H9 (cell line): ENCODE measurements around the gene HAUS7. TPM values are rescaled to one million over a fixed set of nuclear protein-coding genes. Genes with fewer than 3 reads are reported as not detected.
A peak's percentile ranks its signal among the peaks of the same experiment; 100 is the strongest.

Source experiments
- DNase-seq: peaks from one replicate; pipeline ENCODE4 v3.0.0-alpha.2; 2017
- H2AFZ ChIP-seq: one replicate; pipeline ENCODE4 v1.6.1; 2013; ENCODE audit warnings: mild to moderate bottlenecking, low read length, control low read depth, moderate library complexity
- H2AK5ac ChIP-seq: 2 replicates; pipeline ENCODE4 v1.6.1; 2013; ENCODE audit warnings: low read length, control low read depth, mixed read lengths; ENCODE audit not compliant: insufficient read length
- H2BK120ac ChIP-seq: one replicate; pipeline ENCODE4 v1.6.1; 2013; ENCODE audit warnings: low read depth, mild to moderate bottlenecking, low read length, control low read depth, inconsistent platforms; ENCODE audit not compliant: poor library complexity, severe bottlenecking
- H2BK12ac ChIP-seq: 2 replicates; pipeline ENCODE4 v1.6.1; 2013; ENCODE audit warnings: low read length, control low read depth, mixed read lengths, low read depth; ENCODE audit not compliant: insufficient read length
- H2BK15ac ChIP-seq: 2 replicates; pipeline ENCODE4 v1.6.1; 2013; ENCODE audit warnings: low read depth, low read length, control low read depth
- H2BK20ac ChIP-seq: one replicate; pipeline ENCODE4 v1.6.1; 2013; ENCODE audit warnings: low read depth, mild to moderate bottlenecking, low read length, control low read depth, inconsistent platforms; ENCODE audit not compliant: poor library complexity, severe bottlenecking
- H2BK5ac ChIP-seq: 2 replicates; pipeline ENCODE4 v1.6.1; 2013; ENCODE audit warnings: low read length, control low read depth, mixed read lengths; ENCODE audit not compliant: insufficient read length
- H3K14ac ChIP-seq: 2 replicates; pipeline ENCODE4 v1.6.1; 2013; ENCODE audit warnings: low read length, control low read depth; ENCODE audit not compliant: insufficient read depth
- H3K18ac ChIP-seq: 2 replicates; pipeline ENCODE4 v1.6.1; 2013; ENCODE audit warnings: low read depth, mild to moderate bottlenecking, mixed read lengths, low read length, control low read depth; ENCODE audit not compliant: insufficient read length
- H3K23ac ChIP-seq: 2 replicates; pipeline ENCODE4 v1.6.1; 2013; ENCODE audit warnings: low read length, control low read depth, mixed read lengths, low read depth; ENCODE audit not compliant: insufficient read length
- H3K23me2 ChIP-seq: 2 replicates; pipeline ENCODE4 v1.6.1; 2013; ENCODE audit warnings: low read depth, mild to moderate bottlenecking, mixed read lengths, low read length, control low read depth; ENCODE audit not compliant: insufficient read length, poor library complexity, severe bottlenecking
- H3K27ac ChIP-seq: 2 replicates; pipeline ENCODE4 v1.5.1; 2013; ENCODE audit warnings: low read length, control low read depth, mixed read lengths, low read depth; ENCODE audit not compliant: insufficient read length
- H3K27me3 ChIP-seq: 2 replicates; pipeline ENCODE4 v1.6.1; 2013; ENCODE audit warnings: low read length, control low read depth, inconsistent platforms; ENCODE audit not compliant: insufficient read depth
- H3K4ac ChIP-seq: 2 replicates; pipeline ENCODE4 v1.6.1; 2013; ENCODE audit warnings: low read depth, mild to moderate bottlenecking, control low read depth, inconsistent platforms, low read length, moderate library complexity
- H3K4me1 ChIP-seq: 2 replicates; pipeline ENCODE4 v1.6.1; 2013; ENCODE audit warnings: low read length, control low read depth, inconsistent platforms; ENCODE audit not compliant: insufficient read depth
- H3K4me2 ChIP-seq: 2 replicates; pipeline ENCODE4 v1.6.1; 2013; ENCODE audit warnings: low read length, control low read depth, mixed read lengths; ENCODE audit not compliant: insufficient read length, insufficient read depth
- H3K56ac ChIP-seq: 2 replicates; pipeline ENCODE4 v1.6.1; 2013; ENCODE audit warnings: low read depth, mild to moderate bottlenecking, mixed read lengths, low read length, control low read depth; ENCODE audit not compliant: insufficient read length
- H3K79me1 ChIP-seq: 2 replicates; pipeline ENCODE4 v1.6.1; 2013; ENCODE audit warnings: low read depth, mild to moderate bottlenecking, moderate library complexity, low read length, control low read depth, inconsistent platforms; ENCODE audit not compliant: insufficient read depth, poor library complexity, severe bottlenecking
- H3K79me2 ChIP-seq: 2 replicates; pipeline ENCODE4 v1.6.1; 2013; ENCODE audit warnings: low read length, control low read depth, inconsistent platforms; ENCODE audit not compliant: insufficient read depth
- H3K9ac ChIP-seq: 2 replicates; pipeline ENCODE4 v1.6.1; 2013; ENCODE audit warnings: low read length, control low read depth, mixed read lengths; ENCODE audit not compliant: insufficient read length; ENCODE audit errors: extremely low read depth
- H3K9me3 ChIP-seq: one replicate; pipeline ENCODE4 v1.6.1; 2013; ENCODE audit warnings: low read depth, low read length, inconsistent platforms; ENCODE audit not compliant: control insufficient read depth
- H3T11ph ChIP-seq: one replicate; pipeline ENCODE4 v1.6.1; 2013; ENCODE audit warnings: mild to moderate bottlenecking, low read length, control low read depth, inconsistent platforms
- H4K20me1 ChIP-seq: one replicate; pipeline ENCODE4 v1.6.1; 2013; ENCODE audit not compliant: control insufficient read depth, insufficient read length, insufficient read depth
- H4K5ac ChIP-seq: 2 replicates; pipeline ENCODE4 v1.6.1; 2013; ENCODE audit warnings: low read depth, mild to moderate bottlenecking, mixed read lengths, low read length, control low read depth; ENCODE audit not compliant: insufficient read length
- H4K8ac ChIP-seq: replicated peaks from 2 replicates; pipeline ENCODE4 v1.6.1; 2013; ENCODE audit warnings: low read length, control low read depth, mixed read lengths, low read depth; ENCODE audit not compliant: insufficient read length
- H4K91ac ChIP-seq: 2 replicates; pipeline ENCODE4 v1.6.1; 2013; ENCODE audit warnings: low read depth, mild to moderate bottlenecking, moderate library complexity, mixed read lengths, low read length, control low read depth; ENCODE audit not compliant: insufficient read length
- H3K27ac Mint-ChIP-seq, 3 experiments: 2 replicates in 2 of 3; 3 replicates in 1 of 3; pipeline ENCODE4 v1.8.0; 2020 to 2021; ENCODE audit warnings: mixed read lengths in 3 of 3, mild to moderate bottlenecking in 1 of 3, moderate library complexity in 1 of 3
- H3K27me3 Mint-ChIP-seq: 2 replicates; pipeline ENCODE4 v1.8.0; 2021; ENCODE audit warnings: low read depth, mild to moderate bottlenecking, moderate library complexity, mixed read lengths
- H3K36me3 Mint-ChIP-seq, 3 experiments: 2 replicates in 2 of 3; 3 replicates in 1 of 3; pipeline ENCODE4 v1.8.0; 2020 to 2021; ENCODE audit warnings: low read depth in 3 of 3, mixed read lengths in 3 of 3; ENCODE audit not compliant: insufficient read depth in 1 of 3
- H3K4me1 Mint-ChIP-seq, 2 experiments: 2 replicates each; pipeline ENCODE4 v1.8.0; 2020; ENCODE audit warnings: mixed read lengths in 2 of 2
- H3K4me3 Mint-ChIP-seq, 2 experiments: 2 replicates in 1 of 2; 3 replicates in 1 of 2; pipeline ENCODE4 v1.8.0; 2020 to 2021; ENCODE audit warnings: mild to moderate bottlenecking in 2 of 2, mixed read lengths in 2 of 2, moderate library complexity in 1 of 2
- H3K9me3 Mint-ChIP-seq, 2 experiments: 2 replicates in 1 of 2; 3 replicates in 1 of 2; pipeline ENCODE4 v1.8.0; 2020; ENCODE audit warnings: mild to moderate bottlenecking in 2 of 2, mixed read lengths in 2 of 2, moderate library complexity in 1 of 2
- WGBS: extraction: QIAGEN DNeasy Blood & Tissue Kit; methylation state at CpG from one replicate; pipeline ENCODE4 v1.1.7; 2013; ENCODE audit warnings: missing lambda C conversion rate, low lambda C conversion rate, mixed read lengths; ENCODE audit not compliant: insufficient read length; ENCODE audit errors: extremely low coverage; 5-methylcytosine and 5-hydroxymethylcytosine counted together
- total RNA-seq: library from RNA; stranded (reverse); gene quantifications from 2 replicates; pipeline ENCODE4 v1.2.1, GENCODE V29; 2021
- TF ChIP-seq, protein P1 (sequence below): fragments of 200-600 bp; sonication (generic); conservative IDR thresholded peaks from 3 replicates; pipeline ENCODE4 v1.8.0; 2021; ENCODE audit warnings: antibody characterized with exemption, mild to moderate bottlenecking

HAUS7 gene
- total RNA-seq, 1 experiment from 2014 or later, result 45.3 TPM

- Mint-ChIP-seq H3K9me3 (peaks cover 63 to 77% of the 10 kb centered on the region in 2 experiments), H3K27me3 (peaks cover 42% of the 10 kb centered on the region), H3K27ac (no peak overlapping the region), H3K4me1 (peaks cover 7 to 8% of the 10 kb centered on the region in 2 experiments; a peak in 2 of 4 replicates), H3K4me3 (peak overlapping the region in 1 of 2 experiments; percentile 75; a peak in 1 of 5 replicates), H3K36me3 (peaks cover 8 to 10% (median 10%) of the 10 kb centered on the region in 3 experiments; a peak in 4 of 7 replicates)
- Histone ChIP-seq H3K27ac (no peak overlapping the region), H4K91ac (no peak overlapping the region), H3K9me3 (peaks cover 21% of the 10 kb centered on the region), H2BK20ac (no peak overlapping the region), H3K27me3 (peaks cover 7% of the 10 kb centered on the region; the same call in 1 of the 2 replicates), H2AFZ (no peak overlapping the region), H3K18ac (no peak overlapping the region), H4K20me1 (no peaks in the 10 kb centered on the region), H3K9ac (no peak overlapping the region), H3K4me2 (no peak overlapping the region), H2BK15ac (no peak overlapping the region), H3K79me1 (no peaks in the 10 kb centered on the region), H3K14ac (no peak overlapping the region), H4K5ac (no peak overlapping the region), H3K56ac (no peak overlapping the region), H4K8ac (no peak overlapping the region), H3K79me2 (no peaks in the 10 kb centered on the region), H2BK120ac (no peak overlapping the region), H2AK5ac (no peak overlapping the region), H3K4ac (no peak overlapping the region), H2BK12ac (no peak overlapping the region), H2BK5ac (no peak overlapping the region), H3T11ph (no peak overlapping the region), H3K4me1 (no peaks in the 10 kb centered on the region), H3K23me2 (no peaks in the 10 kb centered on the region), H3K23ac (no peak overlapping the region)
- TF ChIP-seq, protein P1, sequence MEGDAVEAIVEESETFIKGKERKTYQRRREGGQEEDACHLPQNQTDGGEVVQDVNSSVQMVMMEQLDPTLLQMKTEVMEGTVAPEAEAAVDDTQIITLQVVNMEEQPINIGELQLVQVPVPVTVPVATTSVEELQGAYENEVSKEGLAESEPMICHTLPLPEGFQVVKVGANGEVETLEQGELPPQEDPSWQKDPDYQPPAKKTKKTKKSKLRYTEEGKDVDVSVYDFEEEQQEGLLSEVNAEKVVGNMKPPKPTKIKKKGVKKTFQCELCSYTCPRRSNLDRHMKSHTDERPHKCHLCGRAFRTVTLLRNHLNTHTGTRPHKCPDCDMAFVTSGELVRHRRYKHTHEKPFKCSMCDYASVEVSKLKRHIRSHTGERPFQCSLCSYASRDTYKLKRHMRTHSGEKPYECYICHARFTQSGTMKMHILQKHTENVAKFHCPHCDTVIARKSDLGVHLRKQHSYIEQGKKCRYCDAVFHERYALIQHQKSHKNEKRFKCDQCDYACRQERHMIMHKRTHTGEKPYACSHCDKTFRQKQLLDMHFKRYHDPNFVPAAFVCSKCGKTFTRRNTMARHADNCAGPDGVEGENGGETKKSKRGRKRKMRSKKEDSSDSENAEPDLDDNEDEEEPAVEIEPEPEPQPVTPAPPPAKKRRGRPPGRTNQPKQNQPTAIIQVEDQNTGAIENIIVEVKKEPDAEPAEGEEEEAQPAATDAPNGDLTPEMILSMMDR, result no peak
- DNase-seq, result no peak
- no CpG with 5 or more reads among the region's 15 CpGs for WGBS
Observed at GRCh38 chrX:153410373-153410772, 60.0 kb downstream of the HAUS7 start.
